HG03097 (cell line): ENCODE data around the gene CACNG4.
"Not testable (repeated sequence)": the region's sequence is repeated elsewhere in the genome, so short reads cannot be mapped to it uniquely, and the experiment has no call there.

ENCODE experiments used
- ATAC-seq: cut with Tn5 transposase; IDR thresholded peaks from one replicate; pipeline ENCODE4 v1.9.1; 2021; ENCODE audit not compliant: unreplicated experiment, low FRiP score

The CACNG4 gene

GRCh38 chr17:67040652-67041051 lies 76.1 kb downstream of the CACNG4 start:
- no peak for ATAC-seq

DNA sequence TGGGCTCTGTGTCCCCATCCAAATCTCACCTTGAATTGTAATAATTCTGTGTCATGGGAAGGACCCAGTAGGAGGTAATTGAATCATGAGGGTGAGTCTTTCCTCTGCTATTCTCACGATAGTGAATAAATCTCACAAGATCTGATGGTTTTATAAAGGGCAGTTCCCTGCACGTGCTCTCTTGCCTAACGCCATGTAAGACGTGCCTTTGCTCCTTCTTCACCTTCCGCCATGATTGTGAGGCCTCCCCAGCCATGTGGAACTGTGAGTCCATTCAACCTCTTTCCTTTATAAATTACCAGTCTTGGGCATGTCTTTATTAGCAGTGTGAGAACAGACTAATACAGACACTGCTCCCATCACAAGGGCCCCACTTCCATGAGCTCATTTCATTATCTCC lies 76.6 kb downstream of the CACNG4 start:
- not testable (repeated sequence) for ATAC-seq

- no peak for ATAC-seq
These were observed 77.0 kb downstream of the CACNG4 start for GRCh38 chr17:67041531-67041930.

DNA sequence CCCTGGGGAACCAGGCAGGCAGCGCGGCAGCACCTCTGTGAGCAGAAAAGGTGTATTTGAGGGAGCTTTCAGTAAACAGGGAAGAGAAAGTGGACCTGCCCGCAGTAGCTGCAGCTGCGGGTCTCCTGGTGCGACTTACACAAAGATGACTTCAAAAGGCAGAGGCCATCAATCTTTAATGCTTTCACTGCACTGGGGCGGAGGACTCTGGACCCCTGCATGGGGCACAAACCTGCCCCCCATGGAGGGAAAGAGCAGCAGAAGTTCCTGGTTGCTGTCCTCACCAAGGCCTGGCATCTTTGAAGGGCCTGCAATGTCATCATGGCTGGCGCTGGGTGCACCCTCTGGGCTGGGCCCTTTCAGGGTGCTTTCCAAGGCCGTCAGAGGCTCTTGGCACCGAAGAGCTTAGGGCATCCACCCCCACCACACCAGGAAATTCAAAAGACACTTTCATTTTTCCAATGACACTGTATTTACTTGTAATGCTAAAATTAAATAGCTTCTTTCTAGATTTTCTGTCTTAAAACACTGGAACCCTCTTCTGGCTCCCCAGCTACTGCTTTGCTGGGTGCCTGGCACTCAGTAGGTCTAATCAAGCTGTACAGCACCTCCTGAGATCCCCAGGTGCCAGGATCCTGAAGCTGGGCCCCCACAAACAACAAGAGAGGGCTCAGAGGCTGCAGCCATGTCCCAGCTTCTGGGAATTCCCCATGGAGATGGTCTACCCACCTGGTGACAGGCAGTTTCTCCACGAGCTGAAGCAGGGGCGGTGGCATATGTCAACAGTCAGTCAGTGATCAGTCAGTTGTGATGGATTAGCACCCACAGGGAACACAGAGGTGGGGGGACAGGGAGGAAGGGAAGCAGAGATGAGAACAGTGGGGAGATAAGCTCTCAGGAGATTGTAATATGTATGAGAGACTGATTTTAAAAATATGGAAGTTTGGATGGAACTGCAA lies 77.7 kb downstream of the CACNG4 start:
- ATAC-seq = no peak

DNA sequence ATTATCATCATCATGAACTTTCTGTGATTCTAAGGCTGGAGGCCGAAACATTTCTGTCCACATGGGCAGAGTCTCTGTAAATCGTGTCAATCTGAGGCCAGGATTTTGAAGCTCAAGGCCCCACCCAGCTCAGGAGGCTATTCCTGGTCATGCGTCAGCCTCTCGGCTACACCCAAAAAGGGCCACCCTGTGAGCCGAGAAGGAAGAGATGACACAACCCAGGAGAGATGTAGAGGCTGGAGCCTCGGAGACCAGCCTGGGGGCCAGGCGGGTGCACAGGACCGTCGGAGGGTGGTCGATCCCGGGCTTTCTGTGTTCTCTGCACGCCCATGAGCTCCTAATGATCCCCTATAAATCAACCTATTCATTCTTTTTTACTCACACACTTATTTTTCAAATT lies 78.8 kb downstream of the CACNG4 start:
- ATAC-seq = no peak

DNA sequence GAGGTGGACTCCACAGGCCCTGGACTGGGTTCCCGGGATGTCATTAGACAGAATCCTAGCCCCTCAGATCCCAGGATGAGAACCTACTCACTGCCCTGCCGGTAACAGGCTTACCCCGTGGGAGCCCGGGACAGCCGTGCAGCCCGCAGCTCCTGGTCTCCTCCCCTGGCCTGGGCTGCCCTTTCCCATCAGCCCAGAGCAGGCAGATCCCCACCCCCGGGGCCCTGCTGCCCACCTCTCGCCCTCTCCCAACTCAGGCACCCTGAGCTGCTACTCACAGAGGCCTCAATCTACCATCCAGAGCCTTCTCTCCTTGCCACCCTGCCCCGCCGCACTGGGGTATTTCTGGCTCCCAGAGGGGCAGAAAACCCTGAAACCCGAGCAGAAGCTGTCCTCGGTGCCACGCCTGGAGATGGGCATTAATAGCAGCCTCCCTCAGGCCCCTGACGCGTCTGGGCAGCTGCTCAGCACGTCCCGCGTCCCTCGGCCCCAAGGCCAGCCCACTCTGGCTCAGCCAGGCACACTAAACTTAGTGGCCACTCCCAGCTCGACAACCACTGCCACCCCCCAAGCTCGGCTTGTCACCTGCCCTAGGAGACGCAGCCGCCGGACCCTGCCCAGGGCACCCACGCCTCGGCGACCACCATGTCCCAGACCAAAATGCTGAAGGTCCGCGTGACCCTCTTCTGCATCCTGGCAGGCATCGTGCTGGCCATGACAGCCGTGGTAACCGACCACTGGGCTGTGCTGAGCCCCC lies 79.7 kb downstream of the CACNG4 start, which contains the start of gene CACNG1:
Gene CACNG1, plus strand, starts transcription at position 539 of the 757 bp plus-strand sequence. Its CDS starts 107 bp downstream, at position 646.
- ATAC-seq = no peak

DNA sequence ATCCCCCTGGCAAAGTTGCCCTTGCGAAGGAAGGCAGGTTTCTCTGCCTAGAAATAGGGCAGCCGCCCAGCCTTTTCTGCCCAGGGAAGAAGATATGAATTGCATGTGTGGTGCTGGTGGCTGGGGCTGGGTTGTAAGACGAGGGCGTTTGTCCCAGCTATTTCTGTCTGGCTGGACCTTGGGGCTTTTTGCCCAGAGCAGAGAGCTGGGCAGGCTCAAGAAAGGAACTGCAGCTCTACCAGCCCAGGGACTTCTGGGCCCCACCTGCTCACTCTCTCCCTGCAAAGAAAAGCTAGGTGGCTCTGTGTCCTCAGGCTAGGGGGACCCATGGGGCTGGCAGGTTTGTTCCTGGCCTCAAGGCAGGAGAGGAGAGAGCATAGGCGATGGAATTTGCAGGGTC lies 80.4 kb downstream of the CACNG4 start:
- no peak for ATAC-seq

- ATAC-seq = no peak
These were observed 81.9 kb downstream of the CACNG4 start for GRCh38 chr17:67046398-67046797.

DNA sequence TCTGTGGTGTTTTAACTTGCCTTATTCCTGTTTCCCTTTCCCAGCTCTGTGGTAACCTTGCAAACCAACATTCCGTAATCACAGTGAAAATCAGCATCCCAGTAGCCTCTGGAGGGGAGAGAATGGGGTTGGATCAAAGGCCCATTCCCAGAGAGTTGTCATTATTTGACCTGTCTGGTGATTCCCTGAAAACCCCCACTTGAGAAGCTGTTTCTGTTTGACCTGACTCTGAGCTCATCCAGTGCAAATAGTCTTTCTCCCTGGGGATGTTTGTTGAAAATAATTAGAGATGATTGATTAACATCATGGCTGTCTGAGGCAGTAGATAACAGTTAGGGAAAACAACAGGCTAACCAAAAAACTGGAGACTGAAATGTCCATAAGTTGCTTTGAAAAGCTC lies 82.9 kb downstream of the CACNG4 start:
- no peak for ATAC-seq

DNA sequence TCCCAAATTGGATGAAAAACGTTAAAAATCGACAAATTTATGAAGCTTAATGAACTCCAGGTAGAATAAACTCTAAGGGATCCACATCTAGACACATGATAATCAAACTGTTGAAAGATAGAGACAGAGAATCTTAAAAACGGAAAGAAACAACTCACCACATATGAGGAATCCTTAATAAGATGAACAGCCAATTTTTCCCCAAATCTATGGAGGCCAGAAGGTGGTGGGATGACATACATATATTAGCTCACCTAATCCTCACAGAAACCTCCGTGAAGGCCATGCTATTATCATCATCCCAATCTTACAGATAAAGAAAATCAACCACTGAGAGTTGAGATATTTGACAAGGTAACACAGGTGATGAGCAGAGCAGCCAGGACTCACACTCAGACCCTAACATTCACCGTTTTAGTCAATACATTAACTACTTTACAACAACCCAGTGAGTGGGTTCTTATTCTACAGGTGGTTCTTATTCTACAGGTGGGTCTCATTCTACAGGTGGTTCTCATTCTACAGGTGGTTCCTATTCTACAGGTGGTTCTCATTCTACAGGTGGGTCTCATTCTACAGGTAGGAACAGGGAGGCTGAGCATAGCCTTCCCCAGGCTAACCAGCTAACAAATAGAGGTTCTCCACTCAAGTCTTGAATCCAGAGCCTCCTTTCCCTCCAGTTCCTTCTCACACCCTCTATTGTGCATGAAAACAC lies 84.7 kb downstream of the CACNG4 start:
- ATAC-seq = no peak

- ATAC-seq = no peak
These were observed 85.6 kb downstream of the CACNG4 start for GRCh38 chr17:67050066-67050465.

DNA sequence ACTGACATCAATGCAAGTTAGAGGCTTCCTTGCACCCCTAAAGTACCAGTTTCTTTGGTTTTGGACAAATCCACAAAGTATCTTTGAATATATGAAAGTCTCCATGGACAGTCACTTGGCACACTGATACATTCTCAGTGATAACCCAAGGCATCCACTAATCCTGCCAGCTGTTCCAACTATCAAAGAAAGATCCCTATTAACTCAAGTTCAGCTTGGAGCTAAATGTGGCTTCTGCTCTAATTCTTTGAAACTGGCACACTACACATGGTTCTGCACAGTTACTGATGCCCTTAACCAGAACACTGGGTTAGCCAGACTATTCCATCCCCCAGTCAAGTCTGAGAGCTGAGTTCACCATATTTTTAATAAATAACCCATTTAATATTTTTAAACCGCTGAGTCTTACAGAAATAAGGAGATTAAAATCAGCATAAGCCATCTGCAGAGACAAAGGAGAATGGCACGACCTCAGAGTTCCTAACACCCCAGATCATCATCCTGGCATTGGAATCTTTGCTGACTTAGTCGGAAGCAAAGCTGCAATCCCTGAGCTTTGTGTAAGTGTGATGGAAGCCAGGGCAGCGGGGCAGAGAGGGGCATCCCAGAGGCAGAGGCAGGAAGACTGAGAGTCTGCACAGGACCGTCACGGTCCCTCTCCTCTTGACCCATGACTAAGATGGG lies 86.1 kb downstream of the CACNG4 start:
- ATAC-seq = no peak

DNA sequence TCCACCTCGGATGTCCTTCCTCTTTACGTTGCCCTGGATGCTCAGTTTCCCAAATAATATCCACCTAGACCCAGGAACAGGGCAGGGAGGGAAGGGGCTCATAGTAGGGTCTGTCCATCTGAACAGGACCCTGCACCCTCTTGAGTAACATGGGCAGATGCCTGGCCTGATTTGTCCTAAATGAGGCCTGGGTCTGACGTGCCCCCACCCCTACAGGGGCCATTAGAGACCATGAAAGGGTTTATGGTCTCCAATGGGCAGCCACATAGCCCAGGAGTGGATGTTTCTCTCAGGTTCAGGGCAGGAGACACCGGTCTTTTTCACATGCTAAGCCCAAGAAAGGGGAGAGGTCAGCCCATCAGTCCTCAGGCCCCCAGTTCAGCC lies 86.6 kb downstream of the CACNG4 start:
- no peak for ATAC-seq

GRCh38 chr17:67051837-67052236 lies 87.3 kb downstream of the CACNG4 start:
- ATAC-seq = no peak

DNA sequence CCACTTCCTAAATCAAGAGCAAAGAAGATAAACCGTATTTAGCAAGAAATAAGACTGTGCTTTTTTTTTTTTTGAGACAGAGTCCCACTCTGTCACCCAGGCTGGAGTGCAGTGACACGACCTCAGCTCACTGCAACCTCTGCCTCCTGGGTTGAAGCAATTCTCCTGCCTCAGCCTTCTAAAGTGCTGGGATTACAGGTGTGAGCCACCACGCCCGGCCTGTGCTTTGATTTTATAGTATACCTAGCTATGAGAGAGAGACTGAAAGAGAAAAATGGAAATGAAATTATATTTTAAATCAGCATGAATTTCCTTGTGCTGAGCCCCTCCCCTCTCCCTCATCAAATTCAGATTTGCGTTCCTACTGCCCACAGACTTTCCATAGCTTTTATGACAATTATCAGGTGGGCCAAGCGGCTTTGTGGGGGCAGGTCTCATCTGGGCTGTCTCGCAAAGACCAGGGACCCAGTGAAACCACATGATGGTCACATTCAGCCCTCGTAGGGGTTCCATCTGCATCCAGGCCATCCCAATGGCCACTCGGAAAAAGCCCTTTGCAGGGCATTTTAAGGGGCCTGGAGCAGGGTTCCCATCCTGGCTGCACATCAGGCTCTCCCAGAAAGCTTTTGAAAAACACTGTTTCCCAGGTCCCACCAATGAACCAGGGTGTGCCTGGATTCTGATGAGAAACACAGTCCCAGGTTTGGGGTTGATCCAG lies 88.4 kb downstream of the CACNG4 start:
- ATAC-seq = no peak

GRCh38 chr17:67053438-67054000 lies 89.0 kb downstream of the CACNG4 start:
- no peak for ATAC-seq

- ATAC-seq = no peak
These were observed 89.6 kb downstream of the CACNG4 start for GRCh38 chr17:67054011-67054591.

- ATAC-seq = no peak
These were observed 90.1 kb downstream of the CACNG4 start for GRCh38 chr17:67054608-67055007.

DNA sequence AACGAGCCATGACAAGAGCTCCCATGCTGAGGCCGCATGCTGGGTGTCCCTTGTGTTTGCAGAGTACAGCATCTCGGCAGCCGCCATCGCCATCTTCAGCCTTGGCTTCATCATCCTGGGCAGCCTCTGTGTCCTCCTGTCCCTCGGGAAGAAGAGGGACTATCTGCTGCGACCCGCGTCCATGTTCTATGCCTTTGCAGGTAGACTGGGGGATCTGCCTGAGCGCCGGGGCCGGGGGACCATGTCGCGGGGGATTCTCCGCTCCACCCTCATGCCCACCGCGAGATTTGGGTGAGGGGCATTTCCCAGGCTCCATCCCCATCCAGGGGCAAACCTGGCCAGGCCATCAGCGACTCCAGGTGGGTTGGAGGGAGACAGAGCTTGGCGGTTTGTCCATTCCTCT lies 90.5 kb downstream of the CACNG4 start:
- ATAC-seq = no peak
